Testis (tissue), 2 donors: Measurements from ENCODE around the gene GAGE10.

ENCODE experiments used
- CTCF ChIP-seq, 3 experiments: fragments of 450-650 bp in 2 of 3; fragments of 200-600 bp in 1 of 3; sonication (generic) in 1 of 3; IDR thresholded peaks; one replicate each; pipeline ENCODE4 v1.5.1; 2016 to 2019; ENCODE audit warnings: antibody characterized with exemption in 3 of 3, mild to moderate bottlenecking in 2 of 3, moderate library complexity in 1 of 3
- POLR2A ChIP-seq: fragments of 450-650 bp; IDR thresholded peaks from one replicate; pipeline ENCODE4 v1.6.1; 2017; ENCODE audit warnings: antibody characterized with exemption, mild to moderate bottlenecking, moderate library complexity

GRCh38 chrX:49260221-49260985 is 43.0 kb upstream of the GAGE10 start:
- no peak for TF ChIP-seq POLR2A
- no peak for TF ChIP-seq CTCF (IDR thresholded peaks at IDR 0.05)
